ENCODE measurements around the gene FMNL2. TPM values are rescaled to one million over a fixed set of nuclear protein-coding genes. Genes with fewer than 3 reads are reported as not detected.

Gene FMNL2
- total and polyA plus RNA-seq, 2 of the 4 experiments (the other 2 are of a cell fraction) = 10.9 to 11.4 TPM

- H4K8ac ChIP-seq (ENCODE audit: low read depth in 2 of 2, low read length in 2 of 2) = no peak overlapping the region
- H4K91ac ChIP-seq (ENCODE audit: insufficient read depth, low read depth, low read length) = no peak overlapping the region
- no peak overlapping the region for H3K23ac ChIP-seq (ENCODE audit: low read depth, low read length)
- DNase-seq (peak; percentile 50), ATAC-seq (ENCODE audit: low read depth) (no peak)
- no peak overlapping the region for H2BK120ac ChIP-seq (ENCODE audit: low read depth, low read length)
- no peak overlapping the region for H3K9ac ChIP-seq (ENCODE audit: low read depth, low read length)
- peak overlapping the region; percentile 32; the same call in 1 of the 2 replicates for H4K5ac ChIP-seq (ENCODE audit: low read depth, low read length)
- intact Hi-C loops (cut with micrococcal nuclease) (no loop called here), in situ Hi-C loops (cut with MboI; ENCODE audit: low sequenced_read_pairs) (no loop called here), dilution Hi-C loops (cut with HindIII; ENCODE audit: low sequenced_read_pairs, unreplicated experiment) (no loop called here)
- TF ChIP-seq ELK1 (IDR thresholded peaks at IDR 0.05; ENCODE audit: borderline replicate concordance, low read depth, low read length) (no peak), CEBPB (IDR thresholded peaks at IDR 0.05; ENCODE audit: low read depth, low read length) (no peak), CHD1 (IDR thresholded peaks at IDR 0.05; ENCODE audit: low read depth, low read length) (no peak), POLR2A (IDR thresholded peaks at IDR 0.05; ENCODE audit: low read depth, low read length) (no peak), FOS (IDR thresholded peaks at IDR 0.05; ENCODE audit: low read depth, low read length) (no peak)
- no peak overlapping the region for H3K4ac ChIP-seq (ENCODE audit: low read depth, low read length)
- H2AK5ac ChIP-seq (ENCODE audit: low read depth, low read length) = no peak overlapping the region; the same call in 1 of the 2 replicates
- H3K56ac ChIP-seq (ENCODE audit: extremely low read depth, insufficient read depth, low read length) = no peak overlapping the region
- no peak overlapping the region for H3K4me2 ChIP-seq (ENCODE audit: low read depth, low read length)
- peaks cover 9% of the 10 kb centered on the region for H3K4me1 ChIP-seq (ENCODE audit: control insufficient read depth, insufficient read depth, low read length)
- H3K14ac ChIP-seq (replicated peaks; ENCODE audit: low read depth, low read length) = no peak overlapping the region; the same call in 1 of the 2 replicates
- no peak overlapping the region for H2AK9ac ChIP-seq (replicated peaks; ENCODE audit: low read depth, low read length, poor library complexity)
- no peaks in the 10 kb centered on the region for H3K9me3 ChIP-seq (ENCODE audit: control insufficient read depth, insufficient read depth, low read length)
- no peaks in the 10 kb centered on the region for H3K36me3 ChIP-seq (ENCODE audit: control insufficient read depth, insufficient read depth, low read length)
- H3K9me1 ChIP-seq (ENCODE audit: insufficient read depth, low read length) = no peaks in the 10 kb centered on the region; the same call in 1 of the 2 replicates
- ChIA-PET CTCF (no interaction called here), POLR2A (ENCODE audit: unreplicated experiment) (no interaction called here)
- H3K18ac ChIP-seq (ENCODE audit: low read depth, low read length) = peak overlapping the region; percentile 36; the same call in 1 of the 2 replicates
- no peak overlapping the region for H3K27ac ChIP-seq (ENCODE audit: insufficient read depth, low read length)
- no peaks in the 10 kb centered on the region for H3K27me3 ChIP-seq (ENCODE audit: control insufficient read depth, insufficient read depth, low read length)
- H2AFZ ChIP-seq (replicated peaks; ENCODE audit: low read length, poor library complexity) = no peak overlapping the region
- no peak overlapping the region for H2BK15ac ChIP-seq (ENCODE audit: low read depth, low read length)
- no peaks in the 10 kb centered on the region for H4K20me1 ChIP-seq (ENCODE audit: insufficient read depth, low read length)
- peaks cover 17 to 33% of the 10 kb centered on the region in 2 experiments for H3K79me1 ChIP-seq (ENCODE audit: low read depth in 1 of 2, low read length in 2 of 2)
- H2BK5ac ChIP-seq (ENCODE audit: low read depth, low read length, poor library complexity, severe bottlenecking) = no peak overlapping the region
- H3K4me3 ChIP-seq (ENCODE audit: insufficient read depth, low read depth, low read length) = no peak overlapping the region
- BruUV-seq (replicated peaks) = no TSS peak
- no peak overlapping the region for H2BK20ac ChIP-seq (ENCODE audit: low read depth, low read length)
- WGBS, 2 experiments (ENCODE audit: extremely low coverage in 2 of 2, insufficient read length in 1 of 2) = 54% methylated on average over 3 of the region's 9 CpGs; no CpG with 5 or more reads in 1 of the 2 experiments
Observed at GRCh38 chr2:152367547-152368390, 32.8 kb downstream of the FMNL2 start.

Data from IMR-90 (cell line).